GM19240 (cell line): ENCODE measurements around the gene ATF1.
"Not testable (repeated sequence)": the region's sequence is repeated elsewhere in the genome, so short reads cannot be mapped to it uniquely, and the experiment has no call there.

Source experiments
- DNase-seq: peaks from one replicate; pipeline ENCODE4 v3.0.0; 2011; ENCODE audit warnings: low spot score; ENCODE audit not compliant: insufficient read length

Gene ATF1

DNA sequence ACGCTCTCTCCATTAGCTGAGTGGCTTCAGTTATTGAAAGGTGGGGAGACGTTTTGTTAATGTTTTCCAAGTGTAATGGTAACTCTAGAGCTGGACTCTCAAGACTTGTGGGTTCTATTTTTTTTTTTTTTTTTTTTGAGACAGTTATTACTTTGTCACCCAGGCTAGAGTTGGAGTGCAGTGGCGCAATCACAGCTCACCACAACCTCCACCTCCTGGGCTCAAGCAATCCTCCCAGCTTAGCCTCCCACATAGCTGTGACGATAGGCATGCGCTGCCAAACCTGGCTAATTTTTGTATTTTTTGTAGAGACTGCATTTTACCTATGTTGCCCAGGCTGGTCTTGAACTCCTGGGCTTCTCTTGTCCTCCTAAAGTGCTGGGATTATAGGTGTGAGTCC lies 26.2 kb downstream of the ATF1 start:
- DNase-seq: no peak

GRCh38 chr12:50799908-50800307 lies 36.0 kb downstream of the ATF1 start:
- DNase-seq: no peak

- no peak for DNase-seq
Measured at GRCh38 chr12:50803230-50803875, 39.5 kb downstream of the ATF1 start.

DNA sequence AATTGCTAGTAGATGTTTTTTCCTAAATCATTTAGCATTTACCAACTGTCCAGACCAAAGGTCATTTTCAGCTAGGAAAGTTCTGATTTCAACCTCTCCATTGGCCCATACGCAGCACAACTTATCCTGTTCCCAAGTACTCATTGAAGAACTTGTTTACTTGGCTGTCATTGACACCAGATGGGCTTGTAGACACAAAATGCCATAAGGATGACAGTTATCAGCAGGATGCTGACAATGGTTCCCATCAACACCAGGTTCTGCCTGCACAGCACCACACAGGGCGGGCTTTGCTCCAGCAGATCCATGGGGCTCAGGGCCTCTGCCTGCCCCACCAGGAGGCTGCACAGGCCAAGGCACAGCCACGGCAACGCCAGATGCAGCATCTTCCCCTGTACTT lies 42.3 kb downstream of the ATF1 start:
- DNase-seq: no peak

DNA sequence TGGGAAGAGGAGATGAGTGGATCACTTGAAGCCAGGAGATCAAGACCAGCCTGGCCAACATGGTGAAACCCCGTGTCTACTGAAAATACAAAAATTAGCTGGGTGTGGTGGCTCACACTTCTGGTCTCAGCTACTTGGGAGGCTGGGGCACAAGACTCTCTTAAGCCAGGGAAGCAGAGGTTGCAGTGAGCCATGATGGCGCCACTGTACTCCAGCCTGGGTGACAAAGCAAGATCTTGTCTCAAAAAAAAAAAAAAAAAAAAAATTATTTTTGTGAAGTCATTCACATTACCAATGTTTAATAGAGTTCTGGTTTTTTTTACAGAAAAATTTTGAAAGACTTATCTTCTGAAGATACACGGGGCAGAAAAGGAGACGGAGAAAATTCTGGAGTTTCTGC lies 45.2 kb downstream of the ATF1 start:
- not testable (repeated sequence) for DNase-seq

DNA sequence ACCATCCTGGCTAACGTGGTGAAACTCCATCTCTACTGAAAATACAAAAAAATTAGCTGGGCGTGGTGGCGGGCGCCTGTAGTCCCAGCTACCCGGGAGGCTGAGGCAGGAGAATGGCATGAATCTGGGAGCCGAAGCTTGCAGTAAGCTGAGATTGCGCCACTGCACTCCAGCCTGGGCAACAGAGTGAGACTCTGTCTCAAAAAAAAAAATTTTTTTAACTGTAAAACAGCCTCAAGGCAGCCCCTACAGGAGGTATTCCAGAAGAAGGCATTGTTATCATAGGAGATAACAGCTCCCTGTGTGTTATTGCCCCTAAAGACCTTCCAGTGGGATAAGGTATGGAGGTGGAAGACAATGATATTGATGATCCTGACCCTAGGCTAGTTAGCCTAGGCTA lies 51.0 kb downstream of the ATF1 start:
- not testable (repeated sequence) for DNase-seq

- DNase-seq: no peak
Measured at GRCh38 chr12:50820177-50820576, 56.3 kb downstream of the ATF1 start.

DNA sequence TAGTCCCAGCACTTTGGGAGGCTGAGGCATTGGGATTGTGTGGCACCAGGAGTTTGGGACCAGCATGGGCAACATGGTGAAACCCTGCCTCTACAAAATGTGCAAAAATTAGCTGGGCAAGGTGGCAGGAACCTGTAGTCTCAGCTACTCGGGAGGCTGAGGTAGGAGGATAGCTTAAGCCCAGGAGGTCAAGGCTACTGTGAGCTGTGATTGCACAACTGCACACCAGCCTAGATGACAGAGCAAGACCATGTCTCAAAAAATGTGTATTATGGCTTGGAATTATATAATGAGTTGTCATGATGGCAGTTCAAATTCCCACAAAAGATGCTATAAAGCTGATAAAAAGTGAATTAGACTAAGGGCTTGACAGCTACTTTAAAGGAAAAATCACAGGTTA lies 58.2 kb downstream of the ATF1 start:
- DNase-seq: no peak

- DNase-seq: not testable (repeated sequence)
Measured at GRCh38 chr12:50823724-50824123, 59.8 kb downstream of the ATF1 start.

DNA sequence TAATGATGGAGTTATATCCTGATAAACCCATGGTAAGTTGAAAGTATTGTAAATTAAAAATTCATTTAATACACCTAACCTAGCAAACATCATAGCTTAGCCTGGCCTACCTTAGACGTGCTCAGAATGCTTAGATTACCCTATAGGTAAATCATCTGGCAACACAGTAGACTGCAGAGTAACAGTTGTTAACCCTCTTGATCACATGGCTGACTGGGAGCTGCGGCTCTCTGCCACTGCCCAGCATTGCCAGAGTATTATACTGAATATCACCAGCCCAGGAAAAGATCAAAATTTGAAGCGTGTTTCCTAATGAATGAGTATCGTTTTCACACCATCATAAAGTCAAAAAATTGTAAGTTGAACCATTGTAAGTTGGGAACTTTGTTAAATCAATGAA lies 61.0 kb downstream of the ATF1 start:
- DNase-seq: no peak

DNA sequence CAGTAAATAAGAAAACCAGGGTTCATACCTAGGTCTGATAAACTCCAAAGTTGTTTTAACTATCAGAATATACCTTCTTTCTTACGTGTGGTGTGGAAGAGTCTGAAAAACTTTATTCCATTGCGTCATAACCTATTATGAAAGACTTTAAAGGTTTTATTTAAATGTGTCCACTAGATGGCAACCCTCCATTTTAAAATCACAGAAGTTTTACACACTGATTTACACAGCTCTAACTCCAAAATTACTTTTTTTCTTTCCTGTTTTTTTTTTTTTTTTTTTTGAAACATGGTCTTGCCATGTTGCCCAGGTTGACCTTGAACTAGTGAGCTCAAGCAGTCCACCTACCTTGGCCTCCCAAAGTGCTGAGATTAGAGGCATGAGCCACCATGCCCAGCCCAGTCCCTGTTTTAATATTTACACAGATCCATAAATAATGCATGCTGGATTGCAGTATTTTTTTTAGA lies 61.5 kb downstream of the ATF1 start:
- DNase-seq: no peak

- no peak for DNase-seq
Measured at GRCh38 chr12:50828121-50828520, 64.2 kb downstream of the ATF1 start.

- no peak for DNase-seq
Measured at GRCh38 chr12:50828886-50829285, 65.0 kb downstream of the ATF1 start.

- DNase-seq: not testable (repeated sequence)
Measured at GRCh38 chr12:50833801-50834200, 69.9 kb downstream of the ATF1 start.

DNA sequence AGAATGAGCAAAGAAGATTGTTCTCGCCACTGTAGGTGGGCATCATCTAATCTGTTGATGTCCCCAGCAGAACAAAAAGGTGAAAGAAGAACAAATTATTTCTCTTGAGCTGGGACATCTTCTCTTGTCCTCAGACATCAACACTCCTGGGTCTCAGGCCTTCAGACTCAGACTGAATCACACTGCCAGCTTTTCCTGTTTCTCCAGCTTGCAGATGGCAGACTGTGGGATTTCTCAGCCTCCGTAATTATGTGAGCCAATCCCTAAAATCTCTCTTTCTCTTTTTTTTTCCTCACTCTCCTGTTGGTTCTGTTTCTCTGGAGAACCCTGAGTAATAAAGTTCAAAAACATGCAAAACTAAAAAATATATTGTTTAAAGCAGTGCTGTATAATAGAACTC lies 75.1 kb downstream of the ATF1 start:
- DNase-seq: no peak

DNA sequence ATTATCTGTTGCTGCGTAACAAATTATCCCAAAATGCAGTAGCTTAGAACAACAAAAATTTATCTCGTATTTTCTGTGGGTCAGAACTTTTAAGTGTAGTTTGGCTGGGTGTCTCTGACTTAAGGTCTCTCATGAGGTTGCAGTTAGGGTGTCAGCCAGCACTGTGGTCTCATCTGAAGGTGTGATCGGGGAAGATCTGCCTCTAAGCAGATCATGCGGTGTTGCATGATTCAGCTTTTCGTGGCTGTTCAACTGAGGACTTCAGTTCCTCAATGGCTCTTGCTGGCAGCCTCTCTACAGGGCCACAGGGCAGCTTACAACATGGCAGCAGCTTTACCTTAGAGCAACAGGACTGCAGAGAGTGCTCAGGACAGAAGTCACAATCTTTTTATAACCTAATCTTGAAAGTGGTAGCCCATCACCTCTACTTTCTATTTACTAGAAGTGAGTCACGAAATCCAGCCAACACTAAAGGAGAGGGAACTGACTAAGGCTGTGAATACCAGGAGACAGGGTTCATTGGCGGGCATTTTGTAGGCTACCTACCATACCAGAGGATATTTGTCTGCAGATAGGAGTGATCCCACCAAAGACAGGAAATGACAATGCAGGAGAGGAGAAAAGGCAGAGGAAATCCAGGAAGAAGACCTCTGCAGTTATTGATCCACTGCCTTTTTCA lies 77.0 kb downstream of the ATF1 start:
- DNase-seq: no peak

GRCh38 chr12:50841716-50842531 lies 78.0 kb downstream of the ATF1 start:
- no peak for DNase-seq

- no peak for DNase-seq
Measured at GRCh38 chr12:50842637-50843493, 79.0 kb downstream of the ATF1 start, which contains the start of gene TMPRSS12. TSS of gene TMPRSS12 (plus strand) at chr12:50842926. CDS start at chr12:50842965, 39 bp downstream.

DNA sequence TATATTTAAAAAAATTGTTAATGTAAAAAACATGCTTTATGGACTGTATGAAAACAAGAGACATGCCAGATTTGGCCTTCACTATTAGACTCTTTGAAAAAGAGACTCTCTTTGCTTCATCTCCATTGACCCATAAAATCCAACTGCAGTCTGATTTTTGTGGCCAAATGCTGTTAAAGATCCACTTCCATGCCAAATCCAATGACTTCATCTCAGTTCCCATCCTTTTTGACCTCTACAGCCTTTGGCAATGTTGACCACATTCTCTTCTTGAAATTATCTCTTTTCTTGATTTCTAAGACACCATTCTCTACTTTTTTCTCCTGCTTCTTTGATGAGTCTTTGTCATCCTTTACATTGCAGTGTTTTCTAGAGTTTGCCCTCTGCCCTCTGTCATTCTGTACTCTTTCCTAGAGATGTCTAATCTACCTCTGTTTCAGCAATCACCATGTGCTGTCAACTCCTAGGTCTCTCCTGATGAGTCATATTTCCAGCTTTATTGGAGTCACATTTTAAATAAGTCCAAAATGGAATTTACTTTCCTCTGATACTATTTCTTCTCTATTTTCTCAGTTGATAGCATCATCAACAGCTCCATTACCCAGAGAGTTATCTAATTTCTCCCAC lies 81.2 kb downstream of the ATF1 start:
- no peak for DNase-seq

- DNase-seq: no peak
Measured at GRCh38 chr12:50848963-50849362, 85.1 kb downstream of the ATF1 start.

GRCh38 chr12:50855218-50855617 lies 91.3 kb downstream of the ATF1 start:
- DNase-seq: not testable (repeated sequence)
